Peyer's patch (tissue), 4 donors: ENCODE measurements around the gene KIFC3.

Experiments used
- CTCF ChIP-seq, 6 experiments: fragments of 450-650 bp in 4 of 6; fragments of 200-600 bp in 2 of 6; sonication (generic) in 1 of 6; IDR thresholded peaks; one replicate each; pipeline ENCODE4 v1.5.1; 2017 to 2019; ENCODE audit warnings: antibody characterized with exemption in 6 of 6, mild to moderate bottlenecking in 3 of 6, moderate library complexity in 1 of 6
- POLR2A ChIP-seq, 2 donors: fragments of 450-650 bp; IDR thresholded peaks; one replicate each; pipeline ENCODE4 v1.5.1; 2017; ENCODE audit warnings: antibody characterized with exemption in 2 of 2, mild to moderate bottlenecking in 2 of 2, moderate library complexity in 2 of 2

DNA sequence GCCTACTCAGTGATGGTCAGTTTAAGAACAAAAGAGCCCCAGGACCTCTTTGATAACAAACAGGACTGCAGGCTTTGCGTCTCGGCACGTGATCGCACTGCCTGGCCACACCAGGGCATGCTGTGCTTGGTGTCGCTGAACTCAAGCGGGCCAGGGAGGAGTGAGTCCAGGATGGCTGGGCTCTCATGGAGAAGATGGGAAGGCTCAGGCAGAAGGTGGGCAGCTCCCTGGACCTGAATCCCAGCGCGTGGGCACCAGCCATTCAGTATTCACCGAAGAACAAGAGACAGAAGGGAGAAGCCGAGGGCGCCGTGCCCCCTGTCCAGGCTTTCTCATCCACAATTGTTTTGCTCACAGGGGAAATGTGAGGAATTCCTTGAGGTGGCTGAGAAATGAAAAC is 54.8 kb downstream of the KIFC3 start:
- no peak for TF ChIP-seq CTCF (IDR thresholded peaks at IDR 0.05)
- TF ChIP-seq POLR2A (IDR thresholded peaks at IDR 0.05) = no peak
